GM10266 (cell line): Measurements from ENCODE around the gene PRTFDC1.

Experiments
- DNase-seq: peaks from one replicate; pipeline ENCODE4 v3.0.0; 2012; ENCODE audit errors: extremely low spot score
- CTCF ChIP-seq: IDR thresholded peaks from 2 replicates; pipeline ENCODE4 v1.5.1; 2012; ENCODE audit warnings: mild to moderate bottlenecking, low read depth; ENCODE audit not compliant: control insufficient read depth, insufficient read depth; ENCODE audit errors: missing control alignments

The PRTFDC1 gene

GRCh38 chr10:24966962-24967481, 14.6 kb upstream of the PRTFDC1 start:
- no peak for TF ChIP-seq CTCF
- DNase-seq: no peak

- DNase-seq: no peak
- no peak for TF ChIP-seq CTCF
Measured at GRCh38 chr10:24965051-24965450, 12.6 kb upstream of the PRTFDC1 start.

- DNase-seq: no peak
- no peak for TF ChIP-seq CTCF
Measured at GRCh38 chr10:24963521-24964041, 11.2 kb upstream of the PRTFDC1 start.

GRCh38 chr10:24962995-24963394, 10.6 kb upstream of the PRTFDC1 start:
- TF ChIP-seq CTCF: no peak
- no peak for DNase-seq

- DNase-seq: no peak
Measured at GRCh38 chr10:24961582-24961981, 9.2 kb upstream of the PRTFDC1 start.

GRCh38 chr10:24959382-24959730, 7.0 kb upstream of the PRTFDC1 start:
- TF ChIP-seq CTCF: no peak
- DNase-seq: no peak

More at GRCh38 chr10:24961582-24961981, 9.2 kb upstream of the PRTFDC1 start:
- TF ChIP-seq CTCF: no peak

- DNase-seq: no peak
- no peak for TF ChIP-seq CTCF
Measured at GRCh38 chr10:24958721-24959381, 6.4 kb upstream of the PRTFDC1 start.
